WTC11 (cell line): ENCODE measurements around the gene STX17. TPM values are rescaled to one million over a fixed set of nuclear protein-coding genes. Genes with fewer than 3 reads are reported as not detected.

Experiments
- ATAC-seq: fragments of 200-7000 bp; cut with Tn5 transposase; 2 replicates; pipeline ENCODE4 v1.10.0; 2021; ENCODE audit warnings: mild to moderate bottlenecking, moderate library complexity
- CTCF ChIA-PET: fragments of 300-600 bp; sonication (Branson Sonifier 250); formaldehyde crosslinking; loops from one replicate; lab custom pipeline; 2021; ENCODE audit warnings: antibody characterized with exemption; lab: Charles Lee
- POLR2A ChIA-PET: fragments of 350-600 bp; sonication (Branson Sonifier 250); formaldehyde crosslinking; loops from one replicate; lab custom pipeline; 2021; ENCODE audit warnings: antibody characterized with exemption; lab: Charles Lee
- DNase-seq: peaks from one replicate; pipeline ENCODE4 v3.0.0; 2021; ENCODE audit warnings: low spot score
- H3K27ac Mint-ChIP-seq: 2 replicates; pipeline ENCODE4 v1.8.0; 2021; ENCODE audit warnings: mixed read lengths
- H3K27me3 Mint-ChIP-seq: 2 replicates; pipeline ENCODE4 v1.8.0; 2021; ENCODE audit warnings: low read depth, mild to moderate bottlenecking, moderate library complexity, mixed read lengths
- H3K36me3 Mint-ChIP-seq: 2 replicates; pipeline ENCODE4 v1.8.0; 2021; ENCODE audit warnings: mixed read lengths
- H3K4me1 Mint-ChIP-seq: 2 replicates; pipeline ENCODE4 v1.8.0; 2022; ENCODE audit warnings: mixed read lengths
- H3K4me3 Mint-ChIP-seq: 2 replicates; pipeline ENCODE4 v1.8.0; 2021; ENCODE audit warnings: mild to moderate bottlenecking, moderate library complexity, mixed read lengths
- H3K9me3 Mint-ChIP-seq: 2 replicates; pipeline ENCODE4 v1.8.0; 2021; ENCODE audit warnings: mixed read lengths
- ATF3 ChIP-seq: sonication (generic); formaldehyde crosslinking; conservative IDR thresholded peaks from 2 replicates; pipeline ENCODE4 v1.8.1; 2022; ENCODE audit warnings: mild to moderate bottlenecking, missing genetic modification reagents
- CTCF ChIP-seq: fragments of 200-600 bp; IDR thresholded peaks from 2 replicates; pipeline ENCODE4 v1.8.0; 2022; ENCODE audit warnings: antibody characterized with exemption
- ETV6 ChIP-seq: sonication (generic); formaldehyde crosslinking; IDR thresholded peaks from 2 replicates; pipeline ENCODE4 v1.8.1; 2022; ENCODE audit warnings: mild to moderate bottlenecking, missing genetic modification reagents
- GABPB1 ChIP-seq: sonication (generic); formaldehyde crosslinking; IDR thresholded peaks from 2 replicates; pipeline ENCODE4 v1.8.1; 2023; ENCODE audit warnings: mild to moderate bottlenecking, missing genetic modification reagents
- IRF2 ChIP-seq: sonication (generic); formaldehyde crosslinking; IDR thresholded peaks from 2 replicates; pipeline ENCODE4 v1.8.0; 2022; ENCODE audit warnings: low read depth, missing genetic modification reagents, borderline replicate concordance
- NR1H2 ChIP-seq: sonication (generic); formaldehyde crosslinking; IDR thresholded peaks from 2 replicates; pipeline ENCODE4 v1.9.0; 2021; ENCODE audit warnings: mild to moderate bottlenecking, moderate library complexity, missing genetic modification reagents
- NR3C1 ChIP-seq: sonication (generic); formaldehyde crosslinking; conservative IDR thresholded peaks from 2 replicates; pipeline ENCODE4 v1.8.1; 2023; ENCODE audit warnings: low read depth, mild to moderate bottlenecking, missing genetic modification reagents
- PRRX2 ChIP-seq: fragments of 250-450 bp; sonication (Bioruptor Pico); IDR thresholded peaks from 2 replicates; pipeline ENCODE4 v1.8.0; 2021; ENCODE audit warnings: mild to moderate bottlenecking
- SP1 ChIP-seq: sonication (generic); formaldehyde crosslinking; conservative IDR thresholded peaks from 2 replicates; pipeline ENCODE4 v1.8.1; 2022; ENCODE audit warnings: missing genetic modification reagents
- ZNF232 ChIP-seq: sonication (generic); formaldehyde crosslinking; IDR thresholded peaks from 2 replicates; pipeline ENCODE4 v1.8.0; 2022; ENCODE audit warnings: mild to moderate bottlenecking, missing genetic modification reagents
- ZSCAN18 ChIP-seq: fragments of 250-450 bp; sonication (Bioruptor Pico); IDR thresholded peaks from 2 replicates; pipeline ENCODE4 v2.1.2; 2022; ENCODE audit warnings: mild to moderate bottlenecking, moderate library complexity
- total RNA-seq: library from RNA; stranded (reverse); gene quantifications from 3 replicates; pipeline ENCODE4 v1.2.3, GENCODE V29; 2021
- TF ChIP-seq, protein P1 (sequence below): sonication (generic); formaldehyde crosslinking; IDR thresholded peaks from 2 replicates; pipeline ENCODE4 v1.8.1; 2023; ENCODE audit warnings: mild to moderate bottlenecking, missing genetic modification reagents, moderate library complexity
- TF ChIP-seq, protein P2 (sequence below): sonication (generic); formaldehyde crosslinking; IDR thresholded peaks from 2 replicates; pipeline ENCODE4 v1.8.1; 2023; ENCODE audit warnings: mild to moderate bottlenecking, missing genetic modification reagents, borderline replicate concordance
- TF ChIP-seq, protein P3 (sequence below): sonication (generic); formaldehyde crosslinking; IDR thresholded peaks from 2 replicates; pipeline ENCODE4 v1.8.0; 2023; ENCODE audit warnings: mild to moderate bottlenecking, missing genetic modification reagents
- TF ChIP-seq, protein P4 (sequence below): sonication (generic); formaldehyde crosslinking; IDR thresholded peaks from 2 replicates; pipeline ENCODE4 v1.8.1; 2022; ENCODE audit warnings: low read depth, mild to moderate bottlenecking, moderate library complexity, missing genetic modification reagents, borderline replicate concordance
- TF ChIP-seq, protein P5 (sequence below): sonication (generic); formaldehyde crosslinking; IDR thresholded peaks from 2 replicates; pipeline ENCODE4 v1.8.1; 2022; ENCODE audit warnings: mild to moderate bottlenecking, missing genetic modification reagents, moderate library complexity, borderline replicate concordance

STX17 gene
- total RNA-seq, 1 experiment from 2014 or later: 22.1 TPM

DNA sequence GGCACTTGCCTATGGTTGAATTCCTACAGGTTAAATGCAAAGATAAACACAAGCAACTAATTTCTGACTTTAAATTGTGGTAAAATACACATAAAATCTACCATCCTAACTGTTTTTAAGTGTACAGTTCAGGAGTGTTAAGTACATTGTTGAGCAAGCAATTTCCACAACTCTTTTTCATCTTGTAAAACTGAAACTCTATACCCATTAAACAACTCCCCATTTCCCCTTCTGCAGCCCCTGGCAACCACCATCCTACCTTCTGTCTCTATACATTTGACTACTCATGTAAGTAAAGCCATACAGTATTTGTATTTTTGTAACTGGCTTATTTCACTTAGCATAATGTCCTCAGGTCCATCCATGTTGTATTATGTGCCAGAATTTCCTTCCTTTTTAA, 38.5 kb upstream of the STX17 start:
- H3K27me3 Mint-ChIP-seq: no peaks in the 10 kb centered on the region
- DNase-seq (no peak), ATAC-seq (no peak)
- no peaks in the 10 kb centered on the region for H3K9me3 Mint-ChIP-seq
- no peaks in the 10 kb centered on the region for H3K36me3 Mint-ChIP-seq
- TF ChIP-seq ZSCAN18 (CRISPR knock-in tag): no peak
- TF ChIP-seq, protein P1, sequence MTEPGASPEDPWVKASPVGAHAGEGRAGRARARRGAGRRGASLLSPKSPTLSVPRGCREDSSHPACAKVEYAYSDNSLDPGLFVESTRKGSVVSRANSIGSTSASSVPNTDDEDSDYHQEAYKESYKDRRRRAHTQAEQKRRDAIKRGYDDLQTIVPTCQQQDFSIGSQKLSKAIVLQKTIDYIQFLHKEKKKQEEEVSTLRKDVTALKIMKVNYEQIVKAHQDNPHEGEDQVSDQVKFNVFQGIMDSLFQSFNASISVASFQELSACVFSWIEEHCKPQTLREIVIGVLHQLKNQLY (CRISPR knock-in tag): no peak
- TF ChIP-seq, protein P2, sequence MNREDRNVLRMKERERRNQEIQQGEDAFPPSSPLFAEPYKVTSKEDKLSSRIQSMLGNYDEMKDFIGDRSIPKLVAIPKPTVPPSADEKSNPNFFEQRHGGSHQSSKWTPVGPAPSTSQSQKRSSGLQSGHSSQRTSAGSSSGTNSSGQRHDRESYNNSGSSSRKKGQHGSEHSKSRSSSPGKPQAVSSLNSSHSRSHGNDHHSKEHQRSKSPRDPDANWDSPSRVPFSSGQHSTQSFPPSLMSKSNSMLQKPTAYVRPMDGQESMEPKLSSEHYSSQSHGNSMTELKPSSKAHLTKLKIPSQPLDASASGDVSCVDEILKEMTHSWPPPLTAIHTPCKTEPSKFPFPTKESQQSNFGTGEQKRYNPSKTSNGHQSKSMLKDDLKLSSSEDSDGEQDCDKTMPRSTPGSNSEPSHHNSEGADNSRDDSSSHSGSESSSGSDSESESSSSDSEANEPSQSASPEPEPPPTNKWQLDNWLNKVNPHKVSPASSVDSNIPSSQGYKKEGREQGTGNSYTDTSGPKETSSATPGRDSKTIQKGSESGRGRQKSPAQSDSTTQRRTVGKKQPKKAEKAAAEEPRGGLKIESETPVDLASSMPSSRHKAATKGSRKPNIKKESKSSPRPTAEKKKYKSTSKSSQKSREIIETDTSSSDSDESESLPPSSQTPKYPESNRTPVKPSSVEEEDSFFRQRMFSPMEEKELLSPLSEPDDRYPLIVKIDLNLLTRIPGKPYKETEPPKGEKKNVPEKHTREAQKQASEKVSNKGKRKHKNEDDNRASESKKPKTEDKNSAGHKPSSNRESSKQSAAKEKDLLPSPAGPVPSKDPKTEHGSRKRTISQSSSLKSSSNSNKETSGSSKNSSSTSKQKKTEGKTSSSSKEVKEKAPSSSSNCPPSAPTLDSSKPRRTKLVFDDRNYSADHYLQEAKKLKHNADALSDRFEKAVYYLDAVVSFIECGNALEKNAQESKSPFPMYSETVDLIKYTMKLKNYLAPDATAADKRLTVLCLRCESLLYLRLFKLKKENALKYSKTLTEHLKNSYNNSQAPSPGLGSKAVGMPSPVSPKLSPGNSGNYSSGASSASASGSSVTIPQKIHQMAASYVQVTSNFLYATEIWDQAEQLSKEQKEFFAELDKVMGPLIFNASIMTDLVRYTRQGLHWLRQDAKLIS (CRISPR knock-in tag): no peak
- no peak for TF ChIP-seq PRRX2 (CRISPR knock-in tag)
- no peak overlapping the region for H3K27ac Mint-ChIP-seq
- ChIA-PET POLR2A (no interaction called here), CTCF (no interaction called here)
- no peak overlapping the region for H3K4me3 Mint-ChIP-seq
- peaks cover 7% of the 10 kb centered on the region for H3K4me1 Mint-ChIP-seq

DNA sequence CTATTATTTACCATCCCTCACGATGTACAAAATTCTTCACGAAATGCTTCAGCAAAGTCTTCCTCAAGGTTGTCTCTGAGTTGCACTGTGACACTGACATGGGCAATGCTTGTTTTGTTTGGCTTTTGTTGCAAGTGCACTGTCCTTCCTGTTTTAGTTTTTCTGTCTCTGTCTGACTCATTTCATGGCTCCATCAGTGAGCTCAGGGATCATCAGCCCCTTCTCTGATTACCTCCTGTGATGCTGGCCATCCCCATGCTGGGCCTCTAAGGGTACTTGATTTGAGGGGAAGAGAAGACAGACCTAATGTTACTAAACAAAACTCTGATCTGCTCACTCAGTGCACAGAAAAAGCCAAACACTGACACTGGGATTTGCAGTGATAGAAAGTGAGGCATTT, 37.6 kb upstream of the STX17 start:
- no peaks in the 10 kb centered on the region for H3K36me3 Mint-ChIP-seq
- POLR2A ChIA-PET: no interaction called here
- H3K27ac Mint-ChIP-seq: no peak overlapping the region
- H3K4me3 Mint-ChIP-seq: no peak overlapping the region
- DNase-seq: no peak
- H3K9me3 Mint-ChIP-seq: no peaks in the 10 kb centered on the region
- no peaks in the 10 kb centered on the region for H3K27me3 Mint-ChIP-seq
- CTCF ChIA-PET: no interaction called here
- peaks cover 4% of the 10 kb centered on the region for H3K4me1 Mint-ChIP-seq
- TF ChIP-seq ETV6 (no peak), PRRX2 (CRISPR knock-in tag) (no peak), SP1 (CRISPR knock-in tag) (no peak), ATF3 (CRISPR knock-in tag) (no peak), NR3C1 (no peak), CTCF (no peak), ZNF232 (no peak), NR1H2 (no peak), GABPB1 (no peak), IRF2 (CRISPR knock-in tag) (no peak)
- TF ChIP-seq, protein P3, sequence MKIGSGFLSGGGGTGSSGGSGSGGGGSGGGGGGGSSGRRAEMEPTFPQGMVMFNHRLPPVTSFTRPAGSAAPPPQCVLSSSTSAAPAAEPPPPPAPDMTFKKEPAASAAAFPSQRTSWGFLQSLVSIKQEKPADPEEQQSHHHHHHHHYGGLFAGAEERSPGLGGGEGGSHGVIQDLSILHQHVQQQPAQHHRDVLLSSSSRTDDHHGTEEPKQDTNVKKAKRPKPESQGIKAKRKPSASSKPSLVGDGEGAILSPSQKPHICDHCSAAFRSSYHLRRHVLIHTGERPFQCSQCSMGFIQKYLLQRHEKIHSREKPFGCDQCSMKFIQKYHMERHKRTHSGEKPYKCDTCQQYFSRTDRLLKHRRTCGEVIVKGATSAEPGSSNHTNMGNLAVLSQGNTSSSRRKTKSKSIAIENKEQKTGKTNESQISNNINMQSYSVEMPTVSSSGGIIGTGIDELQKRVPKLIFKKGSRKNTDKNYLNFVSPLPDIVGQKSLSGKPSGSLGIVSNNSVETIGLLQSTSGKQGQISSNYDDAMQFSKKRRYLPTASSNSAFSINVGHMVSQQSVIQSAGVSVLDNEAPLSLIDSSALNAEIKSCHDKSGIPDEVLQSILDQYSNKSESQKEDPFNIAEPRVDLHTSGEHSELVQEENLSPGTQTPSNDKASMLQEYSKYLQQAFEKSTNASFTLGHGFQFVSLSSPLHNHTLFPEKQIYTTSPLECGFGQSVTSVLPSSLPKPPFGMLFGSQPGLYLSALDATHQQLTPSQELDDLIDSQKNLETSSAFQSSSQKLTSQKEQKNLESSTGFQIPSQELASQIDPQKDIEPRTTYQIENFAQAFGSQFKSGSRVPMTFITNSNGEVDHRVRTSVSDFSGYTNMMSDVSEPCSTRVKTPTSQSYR (CRISPR knock-in tag): no peak
- TF ChIP-seq, protein P4, sequence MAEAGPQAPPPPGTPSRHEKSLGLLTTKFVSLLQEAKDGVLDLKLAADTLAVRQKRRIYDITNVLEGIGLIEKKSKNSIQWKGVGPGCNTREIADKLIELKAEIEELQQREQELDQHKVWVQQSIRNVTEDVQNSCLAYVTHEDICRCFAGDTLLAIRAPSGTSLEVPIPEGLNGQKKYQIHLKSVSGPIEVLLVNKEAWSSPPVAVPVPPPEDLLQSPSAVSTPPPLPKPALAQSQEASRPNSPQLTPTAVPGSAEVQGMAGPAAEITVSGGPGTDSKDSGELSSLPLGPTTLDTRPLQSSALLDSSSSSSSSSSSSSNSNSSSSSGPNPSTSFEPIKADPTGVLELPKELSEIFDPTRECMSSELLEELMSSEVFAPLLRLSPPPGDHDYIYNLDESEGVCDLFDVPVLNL (CRISPR knock-in tag): no peak
- TF ChIP-seq, protein P5, sequence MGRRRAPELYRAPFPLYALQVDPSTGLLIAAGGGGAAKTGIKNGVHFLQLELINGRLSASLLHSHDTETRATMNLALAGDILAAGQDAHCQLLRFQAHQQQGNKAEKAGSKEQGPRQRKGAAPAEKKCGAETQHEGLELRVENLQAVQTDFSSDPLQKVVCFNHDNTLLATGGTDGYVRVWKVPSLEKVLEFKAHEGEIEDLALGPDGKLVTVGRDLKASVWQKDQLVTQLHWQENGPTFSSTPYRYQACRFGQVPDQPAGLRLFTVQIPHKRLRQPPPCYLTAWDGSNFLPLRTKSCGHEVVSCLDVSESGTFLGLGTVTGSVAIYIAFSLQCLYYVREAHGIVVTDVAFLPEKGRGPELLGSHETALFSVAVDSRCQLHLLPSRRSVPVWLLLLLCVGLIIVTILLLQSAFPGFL (CRISPR knock-in tag): no peak
- ATAC-seq: no peak
